CD4-positive, alpha-beta memory T cell (primary cell): ENCODE data around the gene ZNF354C. TPM values are rescaled to one million over a fixed set of nuclear protein-coding genes. Genes with fewer than 3 reads are reported as not detected.

ENCODE experiments used
- CTCF ChIA-PET: fragments of 350-600 bp; sonication (Branson Sonifier 250); formaldehyde crosslinking; loops from one replicate; lab custom pipeline; 2021; ENCODE audit warnings: inconsistent platforms; ENCODE audit not compliant: partially characterized antibody; lab: Charles Lee
- POLR2A ChIA-PET: fragments of 350-600 bp; sonication (Branson Sonifier 250); formaldehyde crosslinking; loops from one replicate; lab custom pipeline; 2021; ENCODE audit not compliant: partially characterized antibody; lab: Charles Lee
- DNase-seq, 5 donors: peaks; one replicate each; pipeline versions ENCODE4 v3.0.0 to v3.0.0-alpha.2; 2020 to 2022; ENCODE audit warnings: mixed read lengths in 1 of 5
- H3K27ac ChIP-seq: one replicate; pipeline ENCODE4 v1.7.0; 2013; ENCODE audit warnings: low read depth, low read length
- H3K27me3 ChIP-seq: 2 replicates; pipeline ENCODE4 v1.7.0; 2013; ENCODE audit warnings: mild to moderate bottlenecking, low read length, moderate library complexity; ENCODE audit not compliant: insufficient read depth
- H3K36me3 ChIP-seq: 2 replicates; pipeline ENCODE4 v1.7.0; 2013; ENCODE audit warnings: mild to moderate bottlenecking, low read length, moderate library complexity; ENCODE audit not compliant: insufficient read depth
- H3K4me1 ChIP-seq: 2 replicates; pipeline ENCODE4 v1.7.0; 2013; ENCODE audit warnings: mild to moderate bottlenecking, low read length, moderate library complexity; ENCODE audit not compliant: insufficient read depth
- H3K4me3 ChIP-seq, 2 donors: one replicate each; pipeline ENCODE4 v1.7.0; 2013; ENCODE audit warnings: low read length in 2 of 2, mild to moderate bottlenecking in 1 of 2
- H3K9me3 ChIP-seq, 2 donors: one replicate each; pipeline ENCODE4 v1.7.0; 2013; ENCODE audit warnings: low read length in 2 of 2, control low read depth in 1 of 2; ENCODE audit not compliant: control insufficient read depth in 1 of 2
- H3K27ac Mint-ChIP-seq, 7 donors: one replicate each; pipeline ENCODE4 v1.8.0; 2020 to 2021; ENCODE audit warnings: mixed read lengths in 7 of 7, mild to moderate bottlenecking in 6 of 7, inconsistent platforms in 3 of 7, moderate library complexity in 3 of 7
- H3K27me3 Mint-ChIP-seq, 2 donors: one replicate each; pipeline ENCODE4 v1.8.0; 2020 to 2021; ENCODE audit warnings: mixed read lengths in 2 of 2
- H3K36me3 Mint-ChIP-seq, 2 donors: one replicate each; pipeline ENCODE4 v1.8.0; 2020 to 2021; ENCODE audit warnings: mixed read lengths in 2 of 2, inconsistent platforms in 1 of 2, mild to moderate bottlenecking in 1 of 2
- H3K4me1 Mint-ChIP-seq, 4 donors: one replicate each; pipeline ENCODE4 v1.8.0; 2020 to 2021; ENCODE audit warnings: mixed read lengths in 4 of 4, mild to moderate bottlenecking in 1 of 4
- H3K4me3 Mint-ChIP-seq, 8 donors: one replicate each; pipeline ENCODE4 v1.8.0; 2020 to 2021; ENCODE audit warnings: mixed read lengths in 8 of 8, mild to moderate bottlenecking in 7 of 8, moderate library complexity in 6 of 8, inconsistent platforms in 3 of 8
- H3K9me3 Mint-ChIP-seq, 8 donors: one replicate each; pipeline ENCODE4 v1.8.0; 2020 to 2021; ENCODE audit warnings: mixed read lengths in 8 of 8, mild to moderate bottlenecking in 5 of 8, inconsistent platforms in 3 of 8, moderate library complexity in 1 of 8
- intact Hi-C: fragments of 100-400 bp; cut with micrococcal nuclease; formaldehyde crosslinking; loops from one replicate; pipeline ENCODE4 v1.15.1; 2023
- polyA plus RNA-seq, 2 donors: library from polyadenylated mRNA; unstranded; fragments of 300-500 nt; fragmentation: Illumina TruSeq; gene quantifications; one replicate each; pipeline ENCODE4 v1.2.3, GENCODE V29; 2021
- total RNA-seq, 2 experiments: library from RNA; stranded (reverse); gene quantifications; one replicate each; pipeline ENCODE4 v1.2.3, GENCODE V29; 2021

The ZNF354C gene
- total and polyA plus RNA-seq, 4 experiments from 2014 or later = 1.3 to 11.3 (median 6.4) TPM

- no peak overlapping the region for H3K27ac ChIP-seq
Observed at GRCh38 chr5:179124853-179125788, 64.9 kb downstream of the ZNF354C start.

GRCh38 chr5:179125789-179126505 is 65.8 kb downstream of the ZNF354C start:
- H3K27me3 Mint-ChIP-seq = no peaks in the 10 kb centered on the region
- no peak overlapping the region for H3K27ac Mint-ChIP-seq
- ChIA-PET POLR2A (no interaction called here), CTCF (no interaction called here)
- H3K27me3 ChIP-seq = no peaks in the 10 kb centered on the region
- no peaks in the 10 kb centered on the region for H3K36me3 Mint-ChIP-seq
- peaks cover 0 to 5% (median 0%) of the 10 kb centered on the region in 8 donors for H3K9me3 Mint-ChIP-seq
- no peaks in the 10 kb centered on the region for H3K9me3 ChIP-seq
- H3K36me3 ChIP-seq = no peaks in the 10 kb centered on the region
- DNase-seq = no peak
- H3K4me3 Mint-ChIP-seq = no peak overlapping the region
- H3K4me3 ChIP-seq = no peak overlapping the region
- no peaks in the 10 kb centered on the region for H3K4me1 ChIP-seq
- no peaks in the 10 kb centered on the region for H3K4me1 Mint-ChIP-seq
- intact Hi-C loops = no loop called here
- H3K27ac ChIP-seq = no peak overlapping the region

More at GRCh38 chr5:179124853-179125788, 64.9 kb downstream of the ZNF354C start:
- DNase-seq = no peak
- Mint-ChIP-seq H3K36me3 (no peaks in the 10 kb centered on the region), H3K27ac (no peak overlapping the region), H3K4me1 (no peaks in the 10 kb centered on the region), H3K4me3 (no peak overlapping the region), H3K27me3 (no peaks in the 10 kb centered on the region), H3K9me3 (peaks cover 0 to 6% (median 2%) of the 10 kb centered on the region in 8 donors)
- Histone ChIP-seq H3K36me3 (no peaks in the 10 kb centered on the region), H3K9me3 (no peaks in the 10 kb centered on the region), H3K4me1 (no peaks in the 10 kb centered on the region), H3K27me3 (no peaks in the 10 kb centered on the region), H3K4me3 (no peak overlapping the region)
- intact Hi-C loops = no loop called here
- CTCF ChIA-PET = no interaction called here
- POLR2A ChIA-PET = no interaction called here

DNA sequence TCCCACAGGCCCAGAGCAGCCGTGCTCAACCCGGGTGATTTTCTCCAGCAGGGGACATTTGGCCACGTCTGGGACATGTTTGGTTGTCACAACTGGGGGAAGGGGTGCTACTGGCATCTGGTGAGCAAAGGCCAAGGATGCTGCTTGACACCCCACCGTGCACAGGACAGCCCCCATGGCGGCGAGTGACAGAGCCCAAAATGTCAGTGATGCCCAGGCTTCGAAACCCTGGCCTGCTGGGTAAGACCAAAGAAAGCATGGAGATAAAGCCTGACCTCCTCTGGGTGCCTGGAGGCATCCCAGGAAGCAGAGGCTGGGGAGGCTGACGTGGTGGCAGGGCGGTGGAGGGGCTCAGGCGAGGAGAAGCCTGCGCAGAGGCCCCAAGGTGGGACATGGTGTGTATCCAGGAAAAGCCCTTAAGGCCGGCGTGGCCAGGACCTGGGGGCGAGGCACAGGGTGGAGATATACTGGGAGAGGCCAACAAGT is 66.4 kb downstream of the ZNF354C start:
- Histone ChIP-seq H3K4me1 (no peaks in the 10 kb centered on the region), H3K27ac (no peak overlapping the region), H3K4me3 (no peak overlapping the region), H3K9me3 (no peaks in the 10 kb centered on the region), H3K36me3 (no peaks in the 10 kb centered on the region), H3K27me3 (no peaks in the 10 kb centered on the region)
- Mint-ChIP-seq H3K27me3 (no peaks in the 10 kb centered on the region), H3K4me3 (no peak overlapping the region), H3K4me1 (no peaks in the 10 kb centered on the region), H3K9me3 (peaks cover 0 to 5% (median 0%) of the 10 kb centered on the region in 8 donors), H3K36me3 (no peaks in the 10 kb centered on the region), H3K27ac (no peak overlapping the region)
- CTCF ChIA-PET = no interaction called here
- no peak for DNase-seq
- intact Hi-C loops = no loop called here
- POLR2A ChIA-PET = no interaction called here

GRCh38 chr5:179127136-179128040 is 67.2 kb downstream of the ZNF354C start:
- H3K4me3 ChIP-seq = no peak overlapping the region
- no peaks in the 10 kb centered on the region for H3K4me1 ChIP-seq
- intact Hi-C loops = no loop called here
- no peaks in the 10 kb centered on the region for H3K27me3 ChIP-seq
- peaks cover 0 to 3% (median 0%) of the 10 kb centered on the region in 8 donors for H3K9me3 Mint-ChIP-seq
- DNase-seq = no peak
- no peaks in the 10 kb centered on the region for H3K36me3 Mint-ChIP-seq
- H3K36me3 ChIP-seq = no peaks in the 10 kb centered on the region
- H3K27me3 Mint-ChIP-seq = no peaks in the 10 kb centered on the region
- H3K9me3 ChIP-seq = no peaks in the 10 kb centered on the region
- POLR2A ChIA-PET = no interaction called here
- no peak overlapping the region for H3K27ac Mint-ChIP-seq
- H3K4me3 Mint-ChIP-seq = no peak overlapping the region
- H3K27ac ChIP-seq = no peak overlapping the region
- CTCF ChIA-PET = no interaction called here
- no peaks in the 10 kb centered on the region for H3K4me1 Mint-ChIP-seq

GRCh38 chr5:179128041-179128365 is 67.8 kb downstream of the ZNF354C start:
- H3K9me3 ChIP-seq = no peaks in the 10 kb centered on the region
- ChIA-PET CTCF (no interaction called here), POLR2A (no interaction called here)
- no peaks in the 10 kb centered on the region for H3K27me3 ChIP-seq
- no peaks in the 10 kb centered on the region for H3K36me3 Mint-ChIP-seq
- no peaks in the 10 kb centered on the region for H3K4me1 Mint-ChIP-seq
- H3K4me3 ChIP-seq = no peak overlapping the region
- H3K27ac ChIP-seq = no peak overlapping the region
- H3K4me3 Mint-ChIP-seq = no peak overlapping the region
- peaks cover 0 to 3% (median 0%) of the 10 kb centered on the region in 8 donors for H3K9me3 Mint-ChIP-seq
- no peaks in the 10 kb centered on the region for H3K36me3 ChIP-seq
- no peak for DNase-seq
- no peaks in the 10 kb centered on the region for H3K27me3 Mint-ChIP-seq
- H3K27ac Mint-ChIP-seq = no peak overlapping the region
- intact Hi-C loops = no loop called here
- H3K4me1 ChIP-seq = no peaks in the 10 kb centered on the region

DNA sequence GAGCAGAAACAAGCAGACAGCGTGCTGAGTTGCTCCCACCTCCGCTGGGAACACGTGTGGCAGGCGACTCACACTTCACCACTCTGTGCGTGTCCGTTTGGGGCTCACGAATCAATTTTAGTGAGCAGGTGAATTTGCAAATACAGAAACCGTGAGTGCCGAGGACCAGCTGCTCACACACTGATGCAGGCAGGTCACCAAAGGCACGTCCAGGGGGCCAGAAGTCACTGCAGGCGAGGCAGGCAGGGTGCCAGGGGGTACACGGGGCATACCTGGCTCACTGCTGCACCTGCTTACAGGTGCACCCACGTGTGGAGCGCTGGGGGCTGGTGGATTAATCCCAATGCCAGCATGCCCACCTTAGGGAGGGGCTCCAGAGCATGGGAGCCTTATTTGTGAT is 68.8 kb downstream of the ZNF354C start:
- H3K27ac Mint-ChIP-seq = no peak overlapping the region
- H3K27ac ChIP-seq = no peak overlapping the region

More for the DNA sequence above, 68.8 kb downstream of the ZNF354C start:
- Mint-ChIP-seq H3K27me3 (no peaks in the 10 kb centered on the region), H3K36me3 (no peaks in the 10 kb centered on the region), H3K4me3 (no peak overlapping the region), H3K9me3 (peaks cover 0 to 3% (median 0%) of the 10 kb centered on the region in 8 donors), H3K4me1 (no peaks in the 10 kb centered on the region)
- intact Hi-C loops = no loop called here
- Histone ChIP-seq H3K4me1 (no peaks in the 10 kb centered on the region), H3K9me3 (no peaks in the 10 kb centered on the region), H3K36me3 (no peaks in the 10 kb centered on the region), H3K27me3 (no peaks in the 10 kb centered on the region), H3K4me3 (no peak overlapping the region)
- CTCF ChIA-PET = no interaction called here
- POLR2A ChIA-PET = no interaction called here
- DNase-seq = no peak
